ENCODE results near the gene TOP1.

The TOP1 gene

DNA sequence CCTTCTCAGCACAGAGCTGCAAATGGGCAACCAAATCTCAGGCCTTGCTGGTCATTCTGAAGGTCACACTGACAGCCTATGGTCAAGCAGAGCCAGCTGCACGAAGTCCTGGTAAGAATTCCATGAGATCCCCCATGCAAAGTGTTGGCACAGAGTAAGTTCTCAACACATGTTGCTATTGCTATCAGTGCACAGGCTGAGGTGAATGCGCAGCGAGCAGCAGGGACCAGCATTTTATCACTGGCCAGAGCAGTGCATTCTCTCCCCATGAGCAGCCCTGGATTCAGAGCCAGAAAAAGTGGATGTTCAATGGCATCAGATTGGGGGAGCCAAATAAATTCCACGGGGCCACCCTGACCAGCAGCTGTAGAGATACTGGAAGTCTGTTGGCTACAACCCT lies 44.1 kb upstream of the TOP1 start:
- TF ChIP-seq, protein P1, sequence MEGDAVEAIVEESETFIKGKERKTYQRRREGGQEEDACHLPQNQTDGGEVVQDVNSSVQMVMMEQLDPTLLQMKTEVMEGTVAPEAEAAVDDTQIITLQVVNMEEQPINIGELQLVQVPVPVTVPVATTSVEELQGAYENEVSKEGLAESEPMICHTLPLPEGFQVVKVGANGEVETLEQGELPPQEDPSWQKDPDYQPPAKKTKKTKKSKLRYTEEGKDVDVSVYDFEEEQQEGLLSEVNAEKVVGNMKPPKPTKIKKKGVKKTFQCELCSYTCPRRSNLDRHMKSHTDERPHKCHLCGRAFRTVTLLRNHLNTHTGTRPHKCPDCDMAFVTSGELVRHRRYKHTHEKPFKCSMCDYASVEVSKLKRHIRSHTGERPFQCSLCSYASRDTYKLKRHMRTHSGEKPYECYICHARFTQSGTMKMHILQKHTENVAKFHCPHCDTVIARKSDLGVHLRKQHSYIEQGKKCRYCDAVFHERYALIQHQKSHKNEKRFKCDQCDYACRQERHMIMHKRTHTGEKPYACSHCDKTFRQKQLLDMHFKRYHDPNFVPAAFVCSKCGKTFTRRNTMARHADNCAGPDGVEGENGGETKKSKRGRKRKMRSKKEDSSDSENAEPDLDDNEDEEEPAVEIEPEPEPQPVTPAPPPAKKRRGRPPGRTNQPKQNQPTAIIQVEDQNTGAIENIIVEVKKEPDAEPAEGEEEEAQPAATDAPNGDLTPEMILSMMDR (IDR thresholded peaks at IDR 0.05; ENCODE audit: low read depth, low read length, missing control alignments), result no peak
- no peak for DNase-seq (ENCODE audit: low read depth)
- H3K4me3 ChIP-seq (ENCODE audit: low read depth, low read length), result no peak overlapping the region

- DNase-seq (ENCODE audit: low read depth), result no peak
- H3K4me3 ChIP-seq (ENCODE audit: low read depth, low read length), result no peak overlapping the region
- TF ChIP-seq, protein P1 (IDR thresholded peaks at IDR 0.05; ENCODE audit: low read depth, low read length, missing control alignments), result no peak
Measured at GRCh38 chr20:40986774-40987173, 41.8 kb upstream of the TOP1 start.

DNA sequence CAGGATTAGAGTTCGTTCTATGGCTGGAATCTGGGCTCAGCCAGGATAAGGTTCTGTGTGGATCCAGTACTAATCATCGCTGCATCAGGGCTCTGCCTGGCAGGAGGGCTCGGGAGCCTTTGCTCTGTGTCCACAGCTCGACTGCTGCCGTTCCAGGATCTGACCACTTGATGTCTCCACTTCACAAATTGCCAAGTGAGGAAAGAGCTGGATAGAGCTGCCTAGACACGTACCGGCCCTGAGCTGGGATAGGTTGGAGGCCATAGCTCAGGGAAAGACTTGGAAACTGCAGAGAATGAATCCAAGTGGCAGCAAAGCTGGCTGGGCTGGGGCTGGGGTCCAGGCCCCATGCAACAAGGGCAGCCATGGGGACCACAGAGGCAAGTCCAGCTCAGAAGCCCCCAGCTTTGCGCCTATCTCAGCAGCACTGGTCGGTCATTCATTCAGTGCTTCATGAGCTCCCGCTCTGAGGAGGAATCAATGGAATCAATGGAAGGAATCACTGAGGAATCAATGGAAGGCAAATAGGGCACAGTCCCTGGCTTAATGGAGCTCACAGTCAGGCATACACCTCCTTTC lies 38.0 kb upstream of the TOP1 start:
- peak overlapping the region; percentile 6; the same call in 1 of the 2 replicates for H3K4me3 ChIP-seq (ENCODE audit: low read depth, low read length)
- DNase-seq (ENCODE audit: low read depth), result peak; percentile 70
- TF ChIP-seq, protein P1 (IDR thresholded peaks at IDR 0.05; ENCODE audit: low read depth, low read length, missing control alignments), result peak; percentile 94

- TF ChIP-seq, protein P1 (IDR thresholded peaks at IDR 0.05; ENCODE audit: low read depth, low read length, missing control alignments), result no peak
- DNase-seq (ENCODE audit: low read depth), result peak; percentile 99
- H3K4me3 ChIP-seq (ENCODE audit: low read depth, low read length), result peak overlapping the region; percentile 6; the same call in 1 of the 2 replicates
Measured at GRCh38 chr20:40991181-40991889, 37.3 kb upstream of the TOP1 start.

- TF ChIP-seq, protein P1 (IDR thresholded peaks at IDR 0.05; ENCODE audit: low read depth, low read length, missing control alignments), result no peak
- H3K4me3 ChIP-seq (ENCODE audit: low read depth, low read length), result no peak overlapping the region
- no peak for DNase-seq (ENCODE audit: low read depth)
Measured at GRCh38 chr20:40992349-40993113, 36.1 kb upstream of the TOP1 start.

DNA sequence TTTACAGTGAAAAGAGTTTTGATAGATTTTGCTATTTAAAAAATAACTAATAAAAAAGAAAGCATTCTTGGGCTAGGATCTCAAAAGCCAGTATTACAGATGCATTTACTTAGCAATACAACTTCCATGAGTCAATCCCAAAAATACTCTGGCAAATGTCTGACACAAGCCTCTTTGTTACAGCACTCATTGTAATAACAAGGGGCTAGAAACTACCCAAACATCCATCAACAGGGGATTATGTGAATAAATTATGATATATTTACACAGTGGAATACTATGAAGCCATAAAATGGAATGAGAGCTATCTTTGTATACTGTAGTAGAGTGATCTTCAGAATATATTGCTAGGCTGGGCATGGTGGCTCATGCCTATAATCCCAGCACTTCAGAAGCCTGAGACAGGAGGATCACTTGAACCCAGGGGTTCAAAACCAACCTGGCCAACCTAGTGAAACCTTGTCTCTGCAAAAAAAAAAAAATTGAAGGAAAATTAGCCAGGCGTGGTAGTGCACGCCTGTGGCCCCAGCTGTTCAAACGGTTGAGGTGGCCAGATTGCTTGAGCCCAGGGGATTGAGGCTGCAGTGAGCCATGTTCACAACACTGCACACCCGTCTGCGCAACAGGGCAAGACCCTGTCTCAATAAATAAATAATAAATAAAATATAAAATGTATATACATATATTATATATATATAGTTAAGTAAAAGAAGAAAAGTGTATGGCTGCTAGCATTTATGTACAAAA lies 34.7 kb upstream of the TOP1 start:
- TF ChIP-seq, protein P1 (IDR thresholded peaks at IDR 0.05; ENCODE audit: low read depth, low read length, missing control alignments), result no peak
- no peak overlapping the region for H3K4me3 ChIP-seq (ENCODE audit: low read depth, low read length)
- no peak for DNase-seq (ENCODE audit: low read depth)
